Choroid plexus epithelial cell (primary cell): ENCODE results near the gene SLC43A2.

Experiments
- DNase-seq: peaks from one replicate; pipeline ENCODE4 v3.0.0-alpha.2; 2010; ENCODE audit warnings: low read depth
- H3K4me3 ChIP-seq: 2 replicates; pipeline ENCODE4 v1.5.1; 2011; ENCODE audit warnings: low read depth, mild to moderate bottlenecking, control low read depth, low read length, moderate library complexity
- CTCF ChIP-seq: conservative IDR thresholded peaks from 2 replicates; pipeline ENCODE4 v1.5.1; 2011; ENCODE audit warnings: low read depth, mild to moderate bottlenecking, control low read depth, inconsistent platforms, low read length, moderate library complexity

SLC43A2 gene

DNA sequence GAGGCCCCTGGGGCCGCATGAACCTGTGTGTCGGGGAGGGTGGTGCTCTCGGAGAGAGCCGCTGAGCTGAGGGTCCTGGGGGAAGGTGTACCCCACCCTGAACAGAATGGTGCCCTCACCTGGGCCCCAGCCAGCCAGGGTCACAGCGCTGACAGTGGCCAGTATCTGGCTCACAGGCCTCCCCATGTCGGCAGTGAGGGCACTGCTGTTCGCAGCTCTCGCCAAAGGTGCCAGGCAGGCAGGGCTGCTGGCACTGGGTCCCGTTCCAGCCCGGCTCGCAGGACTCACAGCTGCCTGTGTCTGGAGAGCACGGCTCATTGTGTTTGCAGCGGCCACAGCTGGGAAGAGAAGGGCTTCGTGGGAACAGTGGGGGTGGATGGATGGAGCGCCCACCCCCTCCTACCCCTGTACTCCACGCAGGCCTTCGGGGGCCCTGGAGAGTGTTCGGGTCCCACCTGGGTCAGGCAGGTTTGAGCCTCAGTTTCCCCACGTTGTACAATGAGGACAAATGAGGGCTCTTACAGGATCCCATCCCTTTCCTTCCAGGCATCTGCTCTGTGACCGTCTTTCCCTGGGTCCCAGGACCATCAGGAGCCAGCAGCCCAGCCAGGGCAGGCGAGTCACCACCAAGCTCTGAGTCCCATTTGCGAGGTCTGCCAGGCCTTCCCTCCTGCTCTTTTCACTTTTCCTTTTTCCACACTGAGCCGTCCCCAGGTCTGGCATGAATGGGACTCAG, 11.9 kb upstream of the SLC43A2 start:
- H3K4me3 ChIP-seq = no peak overlapping the region
- no peak for TF ChIP-seq CTCF
- no peak for DNase-seq

- no peak overlapping the region for H3K4me3 ChIP-seq
- no peak for DNase-seq
- no peak for TF ChIP-seq CTCF
Measured at GRCh38 chr17:1639549-1640180, 11.0 kb upstream of the SLC43A2 start.

- TF ChIP-seq CTCF = no peak
- no peak overlapping the region for H3K4me3 ChIP-seq
- no peak for DNase-seq
Measured at GRCh38 chr17:1638624-1639300, 10.1 kb upstream of the SLC43A2 start.

GRCh38 chr17:1638171-1638590, 9.5 kb upstream of the SLC43A2 start:
- TF ChIP-seq CTCF = no peak
- DNase-seq = no peak
- no peak overlapping the region for H3K4me3 ChIP-seq

- DNase-seq = no peak
- no peak overlapping the region for H3K4me3 ChIP-seq
- no peak for TF ChIP-seq CTCF
Measured at GRCh38 chr17:1636732-1637285, 8.2 kb upstream of the SLC43A2 start.

DNA sequence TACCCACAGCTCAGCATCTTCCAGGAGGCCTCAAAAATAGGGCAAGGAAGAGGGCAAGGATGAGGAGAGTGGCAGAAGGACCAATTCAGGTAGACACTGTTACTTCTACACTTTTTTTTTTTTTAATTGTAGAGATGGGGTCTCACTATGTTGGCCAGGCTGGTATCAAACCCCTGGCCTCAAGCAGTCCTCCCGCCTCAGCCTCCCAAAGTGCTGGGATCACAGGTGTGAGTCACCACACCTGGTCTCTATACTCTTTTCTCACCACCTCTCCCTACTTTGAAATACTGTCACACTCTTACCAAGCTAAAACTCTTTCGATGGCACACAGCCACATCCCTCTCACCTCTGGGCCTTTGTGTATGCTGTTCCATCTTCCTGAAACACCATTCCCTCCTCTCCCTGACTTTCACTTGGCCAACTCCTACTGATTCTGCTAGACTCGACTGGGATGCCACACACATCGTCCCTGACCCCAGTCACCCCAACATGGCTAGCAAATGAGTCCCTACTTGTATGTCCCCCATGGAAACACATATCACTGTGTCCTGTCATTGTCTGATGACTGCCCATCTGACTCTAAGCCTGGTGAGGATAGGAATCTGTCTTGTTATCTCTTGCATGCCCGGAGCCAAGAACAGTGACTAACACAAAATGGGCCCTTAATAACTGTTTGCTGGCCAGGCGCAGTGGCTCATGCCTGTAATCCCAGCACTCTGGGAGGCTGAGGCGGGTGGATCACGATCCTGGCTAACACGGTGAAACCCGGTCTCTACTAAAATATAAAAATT, 7.2 kb upstream of the SLC43A2 start:
- no peak for DNase-seq

More for the DNA sequence above, 7.2 kb upstream of the SLC43A2 start:
- H3K4me3 ChIP-seq = no peak overlapping the region
- TF ChIP-seq CTCF = no peak
